PFSK-1 (cell line): ENCODE results near the gene TSPAN13.

Experiments
- FOXP2 ChIP-seq: optimal IDR thresholded peaks from 2 replicates; pipeline ENCODE3; 2011; ENCODE audit warnings: borderline replicate concordance, control low read depth, inconsistent platforms; ENCODE audit not compliant: insufficient read depth; ENCODE audit errors: extremely low read length, extremely low read depth
- POLR2AphosphoS5 ChIP-seq: IDR thresholded peaks from 2 replicates; pipeline ENCODE4 v1.6.1; 2012; ENCODE audit warnings: low read depth, mild to moderate bottlenecking, control low read depth, low read length, moderate library complexity
- REST ChIP-seq, 2 experiments: IDR thresholded peaks; 2 replicates each; pipeline versions ENCODE4 v1.6.1 to v1.8.0; 2011 to 2012; ENCODE audit warnings: low read depth in 2 of 2, low read length in 2 of 2, control low read depth in 1 of 2, inconsistent platforms in 1 of 2, mild to moderate bottlenecking in 1 of 2, moderate library complexity in 1 of 2; ENCODE audit not compliant: insufficient read depth in 1 of 2
- SIN3A ChIP-seq: IDR thresholded peaks from 2 replicates; pipeline ENCODE4 v1.6.1; 2012; ENCODE audit warnings: mild to moderate bottlenecking, low read length, moderate library complexity, borderline replicate concordance; ENCODE audit not compliant: insufficient read depth
- TAF1 ChIP-seq: IDR thresholded peaks from 2 replicates; pipeline ENCODE4 v1.6.1; 2012; ENCODE audit warnings: low read length, control low read depth, borderline replicate concordance; ENCODE audit not compliant: insufficient read depth

TSPAN13 gene

DNA sequence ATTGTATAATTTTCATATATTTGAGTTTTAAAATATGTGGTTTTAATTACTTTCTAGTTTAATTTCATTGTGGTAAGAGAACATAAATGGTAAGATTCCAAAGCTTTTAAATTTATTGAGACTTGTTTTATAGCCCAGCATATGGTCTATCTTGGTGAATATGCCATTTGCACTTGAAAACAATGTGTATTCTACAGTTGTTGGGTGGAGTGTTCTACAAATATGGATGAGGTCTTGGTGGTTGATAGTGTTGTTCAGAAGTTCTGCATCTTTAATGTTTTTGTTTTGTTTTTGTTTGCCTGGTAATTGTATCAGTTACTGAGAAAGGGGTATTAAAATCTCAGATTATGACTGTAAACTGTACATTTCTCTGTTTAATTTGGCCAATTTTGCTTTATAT, 37.6 kb upstream of the TSPAN13 start:
- TF ChIP-seq SIN3A, result no peak
- no peak for TF ChIP-seq REST (IDR thresholded peaks at IDR 0.05; ENCODE audit: insufficient read depth in 1 of 2, low read depth in 2 of 2, low read length in 2 of 2)
- TF ChIP-seq POLR2AphosphoS5, result no peak
- TF ChIP-seq TAF1, result no peak
- TF ChIP-seq FOXP2, result no peak

DNA sequence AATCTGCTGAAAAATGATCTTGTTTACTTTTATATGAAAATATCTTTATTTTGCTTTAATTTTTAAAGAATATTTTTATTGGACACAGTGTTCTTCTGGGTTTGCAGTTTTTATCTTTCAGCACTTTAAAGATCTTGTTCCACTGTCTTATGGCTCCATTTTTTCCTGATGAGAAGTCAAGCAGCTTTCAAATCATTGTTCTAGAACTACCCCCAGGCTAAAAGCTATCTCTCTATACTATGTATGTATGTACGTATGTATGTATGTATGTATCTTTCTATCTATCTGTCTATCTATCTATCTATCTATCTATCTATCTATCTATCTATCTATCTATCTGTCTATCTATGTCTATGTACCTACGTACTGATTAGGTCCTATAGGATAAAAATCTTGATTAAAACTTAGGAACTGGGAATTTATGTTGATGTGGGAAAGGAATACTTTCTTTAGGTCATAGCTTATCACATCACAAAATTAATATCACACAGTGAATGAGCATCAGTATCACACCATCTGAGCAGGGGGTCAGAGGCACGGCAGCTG, 35.4 kb upstream of the TSPAN13 start:
- TF ChIP-seq REST (IDR thresholded peaks at IDR 0.05; ENCODE audit: insufficient read depth in 1 of 2, low read depth in 2 of 2, low read length in 2 of 2) (no peak), TAF1 (no peak), FOXP2 (no peak), POLR2AphosphoS5 (no peak), SIN3A (no peak)

- TF ChIP-seq FOXP2, result no peak
- no peak for TF ChIP-seq TAF1
- no peak for TF ChIP-seq POLR2AphosphoS5
- no peak for TF ChIP-seq REST (IDR thresholded peaks at IDR 0.05; ENCODE audit: insufficient read depth in 1 of 2, low read depth in 2 of 2, low read length in 2 of 2)
- TF ChIP-seq SIN3A, result no peak
These were observed 33.9 kb upstream of the TSPAN13 start for GRCh38 chr7:16719699-16720098.

- no peak for TF ChIP-seq TAF1
- no peak for TF ChIP-seq FOXP2
- TF ChIP-seq SIN3A, result no peak
- TF ChIP-seq REST (IDR thresholded peaks at IDR 0.05; ENCODE audit: insufficient read depth in 1 of 2, low read depth in 2 of 2, low read length in 2 of 2), result no peak
These were observed 32.0 kb upstream of the TSPAN13 start for GRCh38 chr7:16721541-16721940.

- no peak for TF ChIP-seq REST (IDR thresholded peaks at IDR 0.05; ENCODE audit: insufficient read depth in 1 of 2, low read depth in 2 of 2, low read length in 2 of 2)
- TF ChIP-seq TAF1, result no peak
- no peak for TF ChIP-seq SIN3A
- no peak for TF ChIP-seq FOXP2
- no peak for TF ChIP-seq POLR2AphosphoS5
These were observed 29.2 kb upstream of the TSPAN13 start for GRCh38 chr7:16724344-16724743.
